Measurements from ENCODE around the gene RBM38. TPM values are rescaled to one million over a fixed set of nuclear protein-coding genes. Genes with fewer than 3 reads are reported as not detected.

The RBM38 gene
- total and polyA plus RNA-seq, 9 of the 15 experiments (the other 6 are each of a cell fraction or from before 2014, with no cell fraction given), result 0.28 to 82.4 (median 33.2) TPM

DNA sequence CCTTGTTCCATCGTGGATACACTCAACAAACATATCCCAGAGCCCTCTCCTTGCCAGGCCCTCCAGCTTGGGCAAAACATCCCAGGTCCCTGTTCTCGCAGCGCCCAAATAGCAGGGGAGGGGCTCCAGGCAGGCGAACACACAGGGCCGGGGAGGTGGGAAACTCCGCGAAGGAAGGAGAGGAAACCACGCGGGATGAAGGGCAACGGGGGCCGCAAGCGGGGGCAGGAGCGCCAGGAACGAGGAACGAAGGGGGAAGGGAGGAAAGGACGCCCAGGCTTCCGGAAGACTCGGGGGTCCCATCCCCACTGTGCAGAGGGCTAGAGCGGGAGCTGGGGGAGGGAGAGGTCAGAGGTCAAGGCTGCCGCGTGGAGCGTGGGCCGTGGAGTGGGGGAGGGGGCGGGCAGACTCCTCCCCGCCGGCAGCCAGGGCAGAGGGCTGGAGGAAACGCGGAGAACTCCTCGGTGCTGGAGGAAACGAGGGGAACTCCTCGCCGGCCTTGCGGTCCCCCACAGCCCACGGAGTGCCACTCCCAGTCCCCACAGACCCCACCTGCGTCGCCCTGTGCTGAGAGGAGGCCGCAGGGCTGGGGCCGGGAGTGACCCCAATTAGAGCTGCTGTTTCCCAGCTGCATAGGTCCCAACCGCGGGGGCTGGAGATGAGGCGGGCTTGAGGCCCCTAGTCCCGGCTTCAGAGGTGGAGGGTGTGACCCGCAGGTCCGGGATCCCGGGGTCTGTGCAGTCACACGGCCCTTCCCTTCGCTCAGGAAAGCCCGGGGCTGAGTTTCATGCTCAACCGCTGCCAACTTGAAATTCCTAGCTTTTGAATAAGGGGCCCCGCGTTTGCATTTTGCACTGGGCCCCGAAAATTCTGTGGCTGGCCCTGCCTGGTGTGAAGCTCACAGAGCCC, 1.2 kb upstream of the RBM38 start (continued):
- TF ChIP-seq MCM3 (IDR thresholded peaks at IDR 0.05), result no peak
- 0 out of 2 replicates have a peak, but pooled peaks have one; percentile 68 for TF ChIP-seq MTA3 (IDR thresholded peaks at IDR 0.05; ENCODE audit: borderline replicate concordance)
- TF ChIP-seq, protein P1, sequence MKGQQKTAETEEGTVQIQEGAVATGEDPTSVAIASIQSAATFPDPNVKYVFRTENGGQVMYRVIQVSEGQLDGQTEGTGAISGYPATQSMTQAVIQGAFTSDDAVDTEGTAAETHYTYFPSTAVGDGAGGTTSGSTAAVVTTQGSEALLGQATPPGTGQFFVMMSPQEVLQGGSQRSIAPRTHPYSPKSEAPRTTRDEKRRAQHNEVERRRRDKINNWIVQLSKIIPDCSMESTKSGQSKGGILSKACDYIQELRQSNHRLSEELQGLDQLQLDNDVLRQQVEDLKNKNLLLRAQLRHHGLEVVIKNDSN (CRISPR knock-in tag; IDR thresholded peaks at IDR 0.05), result no peak; the same call in 1 of the 2 replicates
- TF ChIP-seq, protein P2, sequence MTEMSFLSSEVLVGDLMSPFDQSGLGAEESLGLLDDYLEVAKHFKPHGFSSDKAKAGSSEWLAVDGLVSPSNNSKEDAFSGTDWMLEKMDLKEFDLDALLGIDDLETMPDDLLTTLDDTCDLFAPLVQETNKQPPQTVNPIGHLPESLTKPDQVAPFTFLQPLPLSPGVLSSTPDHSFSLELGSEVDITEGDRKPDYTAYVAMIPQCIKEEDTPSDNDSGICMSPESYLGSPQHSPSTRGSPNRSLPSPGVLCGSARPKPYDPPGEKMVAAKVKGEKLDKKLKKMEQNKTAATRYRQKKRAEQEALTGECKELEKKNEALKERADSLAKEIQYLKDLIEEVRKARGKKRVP (CRISPR knock-in tag; IDR thresholded peaks at IDR 0.05), result peak; percentile 42; the same call in 1 of the 2 replicates
- no peak for TF ChIP-seq RBM15 (IDR thresholded peaks at IDR 0.05; ENCODE audit: insufficient read depth, low read length)
- no peak for TF ChIP-seq ADNP (tag; IDR thresholded peaks at IDR 0.05)
- no peak; the same call in 1 of the 2 replicates for TF ChIP-seq KDM2B (CRISPR knock-in tag; IDR thresholded peaks at IDR 0.05)
- TF ChIP-seq SMARCE1 (IDR thresholded peaks at IDR 0.05), result no peak; the same call in 1 of the 2 replicates
- TF ChIP-seq, protein P3, sequence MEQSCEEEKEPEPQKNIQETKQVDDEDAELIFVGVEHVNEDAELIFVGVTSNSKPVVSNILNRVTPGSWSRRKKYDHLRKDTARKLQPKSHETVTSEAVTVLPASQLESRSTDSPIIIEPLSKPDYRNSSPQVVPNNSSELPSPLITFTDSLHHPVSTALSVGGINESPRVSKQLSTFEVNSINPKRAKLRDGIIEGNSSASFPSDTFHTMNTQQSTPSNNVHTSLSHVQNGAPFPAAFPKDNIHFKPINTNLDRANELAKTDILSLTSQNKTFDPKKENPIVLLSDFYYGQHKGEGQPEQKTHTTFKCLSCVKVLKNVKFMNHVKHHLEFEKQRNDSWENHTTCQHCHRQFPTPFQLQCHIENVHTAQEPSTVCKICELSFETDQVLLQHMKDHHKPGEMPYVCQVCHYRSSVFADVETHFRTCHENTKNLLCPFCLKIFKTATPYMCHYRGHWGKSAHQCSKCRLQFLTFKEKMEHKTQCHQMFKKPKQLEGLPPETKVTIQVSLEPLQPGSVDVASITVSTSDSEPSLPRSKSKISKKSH (CRISPR knock-in tag; IDR thresholded peaks at IDR 0.05), result no peak
- TF ChIP-seq DMBX1 (CRISPR knock-in tag; IDR thresholded peaks at IDR 0.05; ENCODE audit: borderline replicate concordance), result no peak
- TF ChIP-seq ZNF232 (CRISPR knock-in tag; IDR thresholded peaks at IDR 0.05), result no peak
- TF ChIP-seq, protein P4, sequence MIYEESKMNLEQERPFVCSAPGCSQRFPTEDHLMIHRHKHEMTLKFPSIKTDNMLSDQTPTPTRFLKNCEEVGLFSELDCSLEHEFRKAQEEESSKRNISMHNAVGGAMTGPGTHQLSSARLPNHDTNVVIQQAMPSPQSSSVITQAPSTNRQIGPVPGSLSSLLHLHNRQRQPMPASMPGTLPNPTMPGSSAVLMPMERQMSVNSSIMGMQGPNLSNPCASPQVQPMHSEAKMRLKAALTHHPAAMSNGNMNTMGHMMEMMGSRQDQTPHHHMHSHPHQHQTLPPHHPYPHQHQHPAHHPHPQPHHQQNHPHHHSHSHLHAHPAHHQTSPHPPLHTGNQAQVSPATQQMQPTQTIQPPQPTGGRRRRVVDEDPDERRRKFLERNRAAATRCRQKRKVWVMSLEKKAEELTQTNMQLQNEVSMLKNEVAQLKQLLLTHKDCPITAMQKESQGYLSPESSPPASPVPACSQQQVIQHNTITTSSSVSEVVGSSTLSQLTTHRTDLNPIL (CRISPR knock-in tag; IDR thresholded peaks at IDR 0.05), result no peak
- TF ChIP-seq LARP7 (IDR thresholded peaks at IDR 0.05), result 0 out of 2 replicates have a peak, but pooled peaks have one; percentile 48
- no peak for TF ChIP-seq U2AF2 (optimal IDR thresholded peaks at IDR 0.05; ENCODE audit: low read depth, low read length)
- TF ChIP-seq SIX5 (IDR thresholded peaks at IDR 0.05; ENCODE audit: borderline replicate concordance in 1 of 2, insufficient read depth in 1 of 2, low read depth in 1 of 2, low read length in 2 of 2), result no peak
- TF ChIP-seq BRF1 (IDR thresholded peaks at IDR 0.05; ENCODE audit: borderline replicate concordance, extremely low read depth, insufficient read length), result no peak
- no peak for TF ChIP-seq FOXJ3 (CRISPR knock-in tag; IDR thresholded peaks at IDR 0.05)
- TF ChIP-seq SREBF2 (CRISPR knock-in tag; IDR thresholded peaks at IDR 0.05), result no peak
- TF ChIP-seq IRF2 (CRISPR knock-in tag; IDR thresholded peaks at IDR 0.05), result no peak
- no peak for TF ChIP-seq JUN (IDR thresholded peaks at IDR 0.05; ENCODE audit: borderline replicate concordance, low read depth, low read length)
- TF ChIP-seq JUN (CRISPR knock-in tag; IDR thresholded peaks at IDR 0.05; ENCODE audit: borderline replicate concordance), result 0 out of 2 replicates have a peak, but pooled peaks have one; percentile 76
- TF ChIP-seq ZBTB1 (CRISPR knock-in tag; IDR thresholded peaks at IDR 0.05; ENCODE audit: borderline replicate concordance, low read depth), result no peak
- no peak for TF ChIP-seq RHOXF2B (CRISPR knock-in tag; conservative IDR thresholded peaks at IDR 0.05)
- peak; percentile 93; the same call in 1 of the 2 replicates for TF ChIP-seq ZNF3 (CRISPR knock-in tag; IDR thresholded peaks at IDR 0.05)
